ENCODE measurements around the gene CAMK1G.

CAMK1G gene

GRCh38 chr1:209643285-209644020 is 59.9 kb downstream of the CAMK1G start:
- DNase-seq: no peak

DNA sequence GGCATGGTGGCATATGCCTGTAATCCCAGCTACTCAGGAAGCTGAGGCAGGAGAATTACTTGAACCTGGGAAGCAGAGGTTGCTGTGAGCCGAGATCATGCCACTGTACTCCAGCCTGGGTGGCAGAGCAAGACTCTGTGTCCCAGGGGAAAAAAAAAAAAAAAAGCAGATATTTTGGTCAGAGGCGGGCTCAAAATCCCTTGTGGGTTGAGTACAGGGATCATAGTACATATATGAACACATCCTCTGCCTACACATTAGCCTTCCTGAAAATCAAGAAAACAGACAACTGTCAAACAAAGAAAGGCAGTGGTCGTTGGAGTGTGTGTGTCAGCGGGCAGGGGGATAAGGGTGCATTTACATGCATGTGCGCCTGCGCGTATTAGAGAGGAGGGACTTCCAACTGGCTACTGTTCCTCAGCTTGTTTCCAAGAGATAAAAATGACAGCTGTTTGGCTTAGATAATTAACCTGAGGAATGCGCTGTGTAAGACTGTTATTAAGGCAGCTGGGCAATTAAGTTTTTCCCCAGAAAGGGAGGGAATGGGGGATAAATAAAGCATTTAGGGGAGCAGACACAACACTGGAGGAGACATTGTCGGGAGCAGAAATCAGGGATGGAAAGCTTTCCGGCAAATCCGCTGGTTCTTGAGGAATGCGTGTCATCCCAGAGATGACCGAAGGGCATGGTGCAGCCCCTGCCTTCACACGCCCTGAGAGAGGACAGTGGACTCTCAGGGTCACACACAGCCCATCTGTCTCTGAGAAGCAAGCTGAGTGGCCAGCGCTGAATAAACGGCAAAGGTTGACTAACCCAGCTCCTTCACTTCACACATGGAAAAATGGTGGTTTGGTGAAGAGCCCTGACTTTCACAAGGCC is 62.3 kb downstream of the CAMK1G start:
- no peak for DNase-seq

GRCh38 chr1:209646558-209646957 is 63.0 kb downstream of the CAMK1G start:
- DNase-seq: no peak

GRCh38 chr1:209647156-209647555 is 63.6 kb downstream of the CAMK1G start:
- no peak for DNase-seq

DNA sequence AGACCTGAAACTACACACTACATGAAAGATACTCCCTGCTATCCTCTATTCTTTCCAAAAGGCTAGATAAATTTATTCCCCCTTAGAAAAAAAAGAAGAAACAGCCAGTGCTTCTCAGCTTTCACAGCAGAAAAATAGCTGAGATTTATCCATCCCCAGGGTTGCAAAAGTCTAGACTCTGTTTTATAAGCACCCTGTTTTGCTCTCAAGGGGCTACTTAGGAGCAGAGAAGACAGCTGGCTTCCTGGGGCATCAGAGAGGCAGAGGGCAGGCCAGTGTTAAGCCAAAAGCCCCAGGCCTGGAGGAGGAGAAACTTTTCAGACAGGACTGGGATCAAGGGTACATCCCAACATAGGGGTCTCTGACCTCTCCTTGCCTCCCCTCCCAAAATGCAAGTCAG is 64.8 kb downstream of the CAMK1G start:
- DNase-seq: no peak

GRCh38 chr1:209648931-209649776 is 65.6 kb downstream of the CAMK1G start:
- no peak for DNase-seq

GRCh38 chr1:209650454-209650853 is 66.9 kb downstream of the CAMK1G start:
- DNase-seq: no peak

GRCh38 chr1:209651138-209651587 is 67.6 kb downstream of the CAMK1G start:
- peak in 2 of 5 donors; percentile 21 to 84 for DNase-seq

DNA sequence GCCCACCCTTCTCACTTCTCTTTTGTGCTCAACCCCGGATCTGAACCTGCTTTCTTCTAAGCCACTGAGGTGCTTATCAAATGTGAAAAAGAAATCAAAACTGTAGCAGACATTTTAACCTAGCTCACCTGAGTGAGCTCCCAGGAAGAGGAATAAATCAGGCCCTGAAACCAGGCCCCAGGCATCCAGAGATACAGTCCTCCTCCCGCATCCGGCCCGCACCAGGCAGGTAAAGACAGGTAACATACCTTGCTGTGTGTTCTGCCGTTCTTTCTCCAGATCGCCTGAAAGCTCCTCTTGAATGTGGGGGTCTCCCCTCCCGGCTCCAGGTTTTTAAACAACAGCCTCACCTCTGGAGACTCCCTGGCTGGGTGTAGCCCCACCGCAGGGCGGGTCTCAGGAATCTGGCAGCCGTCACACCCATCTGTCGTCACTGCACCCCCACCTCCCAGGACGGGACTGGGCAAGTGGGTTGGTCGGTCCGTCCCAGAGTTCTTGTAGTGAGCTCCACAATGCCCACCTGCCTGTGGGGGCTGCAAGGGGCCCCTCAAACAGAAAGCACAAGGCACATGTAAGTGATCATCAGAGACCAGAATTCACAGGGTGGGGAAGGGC is 68.7 kb downstream of the CAMK1G start, which contains the start of gene LAMB3:
TSS of gene LAMB3 (minus strand) at position 305 of the 615 bp plus-strand sequence. CDS start 1,481 bp downstream, outside the sequence.
- no peak for DNase-seq

GRCh38 chr1:209652873-209653401 is 69.4 kb downstream of the CAMK1G start:
- no peak for DNase-seq

DNA sequence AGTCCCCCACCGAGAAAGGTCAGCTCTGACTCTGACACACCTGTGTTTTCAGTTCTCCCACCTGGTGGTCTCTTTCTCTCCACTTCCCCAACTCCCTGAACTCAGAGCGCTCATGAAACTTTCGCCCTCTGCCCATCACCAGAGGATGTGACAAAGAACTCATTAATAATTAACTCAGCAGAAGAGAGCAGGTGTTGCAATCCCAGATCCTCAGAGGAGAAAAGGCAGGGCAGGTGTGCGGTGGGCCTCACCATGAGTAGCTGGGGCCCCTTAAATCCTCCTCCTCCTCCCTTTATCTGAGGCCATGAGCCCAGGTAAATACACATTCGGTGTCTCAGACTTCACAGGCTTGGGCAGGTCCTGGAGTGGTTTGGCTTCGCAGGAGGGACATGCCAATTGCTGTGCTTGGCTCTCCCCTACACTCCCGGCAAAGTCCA is 70.4 kb downstream of the CAMK1G start:
- DNase-seq: no peak

GRCh38 chr1:209655411-209656231 is 72.1 kb downstream of the CAMK1G start:
- no peak for DNase-seq

DNA sequence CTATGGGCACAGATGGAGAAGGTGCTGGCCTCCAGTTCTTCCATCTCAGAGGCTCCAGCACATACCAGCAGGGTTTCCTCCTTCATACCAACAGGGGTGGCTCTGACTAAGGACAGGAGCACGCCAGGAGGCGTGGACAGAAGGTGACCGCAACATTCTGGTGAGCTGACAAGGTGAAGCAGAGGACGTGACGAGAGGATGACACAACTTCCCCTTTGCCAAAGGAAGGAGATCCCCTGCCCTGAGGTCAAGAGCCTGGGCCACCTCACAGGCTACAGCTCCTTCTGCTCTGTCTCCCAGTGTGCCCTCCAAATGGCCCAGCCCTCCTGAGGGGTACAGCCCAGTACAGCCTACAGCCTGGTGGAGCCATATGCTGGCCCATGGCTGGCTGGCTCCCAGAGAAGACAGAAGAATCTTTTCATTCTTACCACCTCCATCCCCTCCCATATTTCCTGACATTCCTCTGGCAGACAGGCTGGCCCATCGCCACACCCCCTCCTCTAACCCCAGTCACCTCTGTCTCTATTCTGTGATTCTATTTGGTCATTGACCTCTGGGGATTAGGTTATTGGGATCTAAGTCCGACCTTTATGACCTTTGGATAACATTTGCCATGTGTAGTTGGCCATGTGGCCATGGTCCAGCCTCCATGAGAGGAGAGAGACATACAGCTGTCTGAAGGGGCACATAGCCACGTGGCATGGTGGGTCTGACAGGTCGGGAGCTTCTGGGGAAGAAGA is 73.8 kb downstream of the CAMK1G start:
- DNase-seq: no peak

GRCh38 chr1:209657918-209658317 is 74.4 kb downstream of the CAMK1G start:
- no peak for DNase-seq

- peak in 1 of 5 donors; percentile 36 for DNase-seq
Measured at GRCh38 chr1:209659909-209660308, 76.4 kb downstream of the CAMK1G start.

DNA sequence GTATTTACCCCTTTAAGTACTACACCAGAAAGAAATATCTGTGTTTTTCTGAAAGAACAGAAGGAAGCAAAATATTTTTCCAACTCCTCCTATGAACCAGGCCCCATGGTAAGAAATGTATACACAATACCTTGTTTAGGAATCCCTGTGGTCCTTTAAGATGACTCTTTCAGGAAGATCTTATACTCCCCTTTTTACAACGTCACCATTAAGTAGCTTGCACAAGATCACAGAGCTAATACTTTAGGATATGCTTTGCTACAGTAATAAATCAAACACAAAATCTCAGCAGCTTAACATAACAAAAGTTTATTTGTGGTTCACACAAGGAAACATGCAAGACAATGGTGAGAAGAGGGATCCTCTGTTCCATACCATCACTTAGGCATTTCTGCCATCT is 77.6 kb downstream of the CAMK1G start:
- no peak for DNase-seq

DNA sequence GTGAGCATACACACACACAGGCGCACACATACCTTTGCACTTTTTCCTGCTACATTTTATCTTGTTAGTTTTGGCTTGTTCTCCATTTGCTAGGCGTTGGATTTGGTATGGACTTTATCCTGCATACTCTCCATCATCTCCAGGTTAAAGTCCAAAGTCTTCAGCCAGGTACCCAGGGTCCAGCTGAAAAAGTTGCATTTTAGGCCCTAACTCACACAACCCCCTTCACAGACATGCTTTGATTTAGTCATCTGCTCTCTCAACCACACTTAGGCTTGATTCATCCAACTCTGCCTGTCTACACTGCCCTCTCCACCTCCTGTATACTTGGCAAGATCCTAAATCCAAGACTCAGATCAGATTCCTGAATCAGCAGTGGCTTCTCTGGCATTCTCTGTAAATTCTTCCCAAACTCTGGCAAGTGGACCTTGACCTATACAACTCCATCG is 79.4 kb downstream of the CAMK1G start:
- no peak for DNase-seq
